Retinal pigment epithelial cell (primary cell): Measurements from ENCODE around the gene FBXW12.

Experiments used
- DNase-seq: peaks from one replicate; pipeline ENCODE4 v3.0.0-alpha.2; 2010; ENCODE audit warnings: low read depth
- H3K4me3 ChIP-seq: 2 replicates; pipeline ENCODE4 v1.5.1; 2011; ENCODE audit warnings: mild to moderate bottlenecking, low read length, control low read depth, moderate library complexity
- TF ChIP-seq, protein P1 (sequence below): conservative IDR thresholded peaks from 2 replicates; pipeline ENCODE4 v1.5.1; 2011; ENCODE audit warnings: low read depth, low read length, control low read depth, inconsistent platforms

Gene FBXW12

DNA sequence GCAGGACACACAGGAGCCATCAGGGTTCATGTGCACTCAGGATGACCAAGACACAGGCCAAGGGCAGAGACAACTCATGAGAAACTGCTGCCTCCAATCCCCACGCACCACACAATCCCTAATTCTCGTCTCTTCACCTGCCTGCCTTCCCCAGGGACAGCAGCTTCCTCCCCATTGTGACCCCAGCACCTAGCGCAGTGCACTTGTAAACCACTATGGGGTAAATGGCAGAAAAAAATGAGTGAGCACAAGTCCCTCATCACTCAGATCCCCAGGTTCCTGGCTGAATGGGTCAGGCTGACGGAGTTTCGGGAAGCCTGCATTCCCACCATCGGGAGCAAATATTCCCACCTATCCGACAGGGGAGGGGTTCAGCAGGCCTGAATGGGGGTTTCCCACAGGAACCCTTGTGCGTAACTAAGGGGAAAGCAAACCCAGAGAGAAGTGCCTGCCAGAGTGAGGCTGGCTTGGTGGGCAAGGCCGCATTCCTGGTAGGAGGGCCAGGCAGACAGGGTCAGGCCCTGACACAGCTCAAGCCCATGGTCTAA, 39.1 kb downstream of the FBXW12 start:
- TF ChIP-seq, protein P1, sequence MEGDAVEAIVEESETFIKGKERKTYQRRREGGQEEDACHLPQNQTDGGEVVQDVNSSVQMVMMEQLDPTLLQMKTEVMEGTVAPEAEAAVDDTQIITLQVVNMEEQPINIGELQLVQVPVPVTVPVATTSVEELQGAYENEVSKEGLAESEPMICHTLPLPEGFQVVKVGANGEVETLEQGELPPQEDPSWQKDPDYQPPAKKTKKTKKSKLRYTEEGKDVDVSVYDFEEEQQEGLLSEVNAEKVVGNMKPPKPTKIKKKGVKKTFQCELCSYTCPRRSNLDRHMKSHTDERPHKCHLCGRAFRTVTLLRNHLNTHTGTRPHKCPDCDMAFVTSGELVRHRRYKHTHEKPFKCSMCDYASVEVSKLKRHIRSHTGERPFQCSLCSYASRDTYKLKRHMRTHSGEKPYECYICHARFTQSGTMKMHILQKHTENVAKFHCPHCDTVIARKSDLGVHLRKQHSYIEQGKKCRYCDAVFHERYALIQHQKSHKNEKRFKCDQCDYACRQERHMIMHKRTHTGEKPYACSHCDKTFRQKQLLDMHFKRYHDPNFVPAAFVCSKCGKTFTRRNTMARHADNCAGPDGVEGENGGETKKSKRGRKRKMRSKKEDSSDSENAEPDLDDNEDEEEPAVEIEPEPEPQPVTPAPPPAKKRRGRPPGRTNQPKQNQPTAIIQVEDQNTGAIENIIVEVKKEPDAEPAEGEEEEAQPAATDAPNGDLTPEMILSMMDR, result no peak
- no peak overlapping the region for H3K4me3 ChIP-seq
- no peak for DNase-seq

DNA sequence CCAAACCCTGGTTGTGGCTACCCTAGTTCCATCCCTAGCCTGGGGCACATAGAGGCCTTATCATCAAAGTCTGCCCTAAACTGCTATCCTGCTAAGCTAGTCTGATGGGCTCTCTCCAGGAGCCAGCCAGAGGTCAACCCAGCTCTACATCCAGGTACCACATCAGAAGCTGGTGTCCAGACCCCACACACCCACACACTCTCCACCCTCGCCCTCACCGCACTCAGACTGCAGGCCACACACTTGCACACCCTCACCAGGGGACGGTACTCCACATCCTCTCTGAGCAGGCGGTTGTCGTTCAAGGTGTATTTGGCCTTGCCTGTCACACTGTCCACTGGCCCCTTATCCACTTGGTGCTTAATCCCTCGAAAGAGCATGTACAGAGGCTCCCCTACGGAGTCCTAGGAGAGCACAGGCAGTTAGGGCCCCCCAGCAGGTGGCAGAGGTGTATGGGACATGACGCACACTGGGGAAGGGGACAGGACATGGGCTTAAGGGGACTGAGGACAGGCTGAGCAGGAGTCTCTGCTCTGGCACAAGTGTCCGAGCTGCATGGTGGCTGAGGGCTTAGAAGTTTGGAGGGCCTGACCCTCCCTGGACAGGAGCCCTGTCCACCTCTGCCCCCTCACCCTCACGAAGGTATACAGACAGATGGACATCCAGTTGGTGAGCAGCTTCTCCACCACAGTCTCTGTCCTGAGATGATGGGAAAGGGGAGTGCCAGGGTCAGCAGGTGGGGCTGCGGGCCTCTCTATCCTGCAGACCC, 39.8 kb downstream of the FBXW12 start:
- H3K4me3 ChIP-seq, result no peak overlapping the region
- no peak for DNase-seq
- TF ChIP-seq, protein P1, result no peak

DNA sequence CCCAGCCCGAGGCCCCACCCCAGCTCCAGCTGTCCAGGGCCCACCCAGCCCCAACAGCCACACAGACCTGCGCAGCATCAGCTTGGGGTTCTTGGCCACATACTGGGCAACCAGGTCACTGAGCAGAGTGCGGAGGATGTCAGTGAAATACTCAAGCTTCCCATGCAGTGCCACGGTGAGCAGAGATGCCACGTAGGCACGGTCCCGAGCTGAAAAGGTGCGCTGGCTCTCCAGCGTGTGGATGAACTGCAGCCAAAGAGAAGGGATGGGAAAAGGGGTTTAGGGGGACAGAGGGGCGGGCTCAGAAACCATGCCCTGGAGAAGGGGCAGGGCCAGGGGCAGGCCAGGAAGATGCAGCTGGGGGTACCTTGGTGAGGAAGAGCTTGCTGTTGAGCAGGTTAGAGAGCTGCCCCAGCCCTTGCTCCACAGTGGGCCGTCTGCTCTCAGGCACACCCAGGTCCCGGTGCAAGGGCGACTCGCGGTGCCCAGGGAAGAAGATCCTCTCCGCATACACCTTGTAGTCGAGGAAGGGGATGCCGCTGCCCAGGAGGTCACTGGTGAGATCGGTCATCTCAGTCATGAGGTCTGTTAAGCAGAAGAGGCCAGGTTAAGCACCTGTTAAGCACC, 40.5 kb downstream of the FBXW12 start:
- TF ChIP-seq, protein P1, result no peak
- no peak for DNase-seq
- H3K4me3 ChIP-seq, result no peak overlapping the region

DNA sequence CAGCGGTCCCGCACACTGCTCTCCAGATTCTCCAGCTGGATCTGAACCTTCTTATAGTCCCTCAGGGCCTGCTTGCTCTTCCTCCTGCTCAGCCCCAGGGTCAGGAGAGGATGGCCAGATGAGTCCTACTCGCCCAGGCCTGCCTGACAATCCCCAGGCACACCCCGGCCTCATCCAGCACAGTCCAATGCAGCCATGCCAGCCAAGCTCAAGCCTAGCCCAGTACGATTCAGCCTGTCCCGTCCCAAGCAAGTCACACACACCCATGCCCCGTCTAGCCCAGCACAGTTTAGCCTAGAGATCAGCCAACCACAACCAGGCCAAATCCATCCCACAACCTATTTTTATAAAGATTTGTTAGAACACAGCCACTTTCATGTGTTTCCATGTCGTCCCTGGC, 41.1 kb downstream of the FBXW12 start:
- no peak for DNase-seq
- H3K4me3 ChIP-seq, result no peak overlapping the region
- TF ChIP-seq, protein P1, result no peak

DNA sequence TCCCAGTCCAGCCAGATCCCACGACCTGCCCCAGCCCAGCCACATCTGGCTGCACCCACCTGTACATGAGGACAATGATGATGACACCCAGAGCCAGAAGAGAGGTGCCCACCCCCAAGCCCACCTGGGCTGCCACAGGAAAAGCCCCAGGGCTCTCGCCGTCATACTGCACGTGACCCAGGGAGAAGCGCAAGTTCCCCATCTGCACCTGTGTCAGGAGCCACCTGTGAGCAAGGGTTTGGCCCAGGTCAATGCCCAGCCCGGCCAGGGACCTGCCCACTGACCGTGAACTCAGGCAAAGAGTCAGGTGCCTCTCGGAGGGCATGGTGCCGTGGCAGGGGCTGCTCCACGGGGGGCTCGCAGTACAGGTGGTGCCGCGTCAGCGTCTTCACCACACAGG, 41.6 kb downstream of the FBXW12 start:
- DNase-seq, result no peak
- H3K4me3 ChIP-seq, result no peak overlapping the region
- TF ChIP-seq, protein P1, result no peak

DNA sequence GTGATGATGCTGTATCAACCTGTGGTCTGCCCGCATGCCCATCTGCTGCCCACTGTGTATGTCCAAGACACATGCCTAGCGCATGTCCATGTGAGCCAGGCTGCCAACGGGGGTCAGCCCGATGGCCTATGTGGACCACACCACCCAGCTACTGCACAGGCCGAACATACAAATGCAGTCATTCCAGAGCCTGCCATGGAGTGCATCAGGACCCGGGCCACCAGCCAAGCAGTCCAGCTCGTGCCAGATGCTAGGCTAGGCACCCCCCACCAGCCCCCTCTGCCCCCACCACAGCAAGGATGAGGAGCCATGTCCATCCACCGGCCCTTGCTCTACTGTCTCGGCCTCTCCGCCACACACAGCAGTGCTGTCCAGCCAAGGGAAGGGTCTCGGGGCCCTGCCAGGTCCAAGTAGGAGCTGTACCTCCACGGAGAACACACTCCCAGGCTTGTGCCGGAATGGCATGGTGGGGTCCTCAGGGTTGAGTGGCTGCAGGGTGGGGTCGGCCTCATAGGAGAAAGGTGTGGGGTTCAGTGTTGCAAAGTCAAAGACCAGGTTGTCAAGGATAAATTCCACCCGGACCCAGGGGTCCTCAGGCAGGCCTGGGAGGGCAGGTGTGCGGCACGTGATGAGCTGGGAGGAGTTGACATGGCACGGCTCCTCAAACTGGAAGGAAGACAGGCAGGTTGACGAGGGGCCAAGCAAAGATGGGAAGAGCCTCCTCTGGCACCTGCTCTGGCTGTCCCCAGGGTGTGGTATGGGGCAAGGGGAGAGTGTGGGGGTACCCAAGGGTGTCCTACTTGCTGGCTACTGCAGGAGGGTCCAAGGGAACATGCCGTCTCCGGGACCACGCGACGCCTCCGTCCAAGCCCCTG, 42.6 kb downstream of the FBXW12 start:
- DNase-seq, result no peak
- TF ChIP-seq, protein P1, result no peak
- H3K4me3 ChIP-seq, result no peak overlapping the region
